GM18517 (cell line): ENCODE measurements around the gene ENPEP.
A peak's percentile ranks its signal among the peaks of the same experiment; 100 is the strongest.
"Not testable (repeated sequence)": the region's sequence is repeated elsewhere in the genome, so short reads cannot be mapped to it uniquely, and the experiment has no call there.

Source experiments
- ATAC-seq: cut with Tn5 transposase; IDR thresholded peaks from one replicate; pipeline ENCODE4 v1.9.1; 2021; ENCODE audit warnings: mild to moderate bottlenecking, moderate library complexity; ENCODE audit not compliant: unreplicated experiment

ENPEP gene

GRCh38 chr4:110516106-110516922 lies 40.4 kb downstream of the ENPEP start:
- ATAC-seq, result peak; percentile 90

- no peak for ATAC-seq
Observed at GRCh38 chr4:110518889-110519490, 43.0 kb downstream of the ENPEP start.

GRCh38 chr4:110520886-110521285 lies 44.9 kb downstream of the ENPEP start:
- ATAC-seq, result no peak

- ATAC-seq, result no peak
Observed at GRCh38 chr4:110526589-110526988, 50.6 kb downstream of the ENPEP start.

GRCh38 chr4:110527156-110527555 lies 51.2 kb downstream of the ENPEP start:
- ATAC-seq, result no peak

- ATAC-seq, result no peak
Observed at GRCh38 chr4:110532901-110533589, 57.1 kb downstream of the ENPEP start.

GRCh38 chr4:110533590-110533910 lies 57.6 kb downstream of the ENPEP start:
- no peak for ATAC-seq

- ATAC-seq, result no peak
Observed at GRCh38 chr4:110533940-110534339, 58.0 kb downstream of the ENPEP start.

GRCh38 chr4:110540581-110540980 lies 64.6 kb downstream of the ENPEP start:
- no peak for ATAC-seq

- no peak for ATAC-seq
Observed at GRCh38 chr4:110540982-110541451, 65.1 kb downstream of the ENPEP start.

GRCh38 chr4:110543577-110543976 lies 67.6 kb downstream of the ENPEP start:
- no peak for ATAC-seq

- ATAC-seq, result no peak
Observed at GRCh38 chr4:110544594-110544993, 68.6 kb downstream of the ENPEP start.

GRCh38 chr4:110550260-110550659 lies 74.3 kb downstream of the ENPEP start:
- no peak for ATAC-seq

GRCh38 chr4:110553197-110553596 lies 77.2 kb downstream of the ENPEP start:
- ATAC-seq, result no peak

GRCh38 chr4:110567214-110567613 lies 91.3 kb downstream of the ENPEP start:
- no peak for ATAC-seq

GRCh38 chr4:110576696-110577095 lies 100.7 kb downstream of the ENPEP start:
- not testable (repeated sequence) for ATAC-seq

- no peak for ATAC-seq
Observed at GRCh38 chr4:110586131-110586850, 110.3 kb downstream of the ENPEP start.

- no peak for ATAC-seq
Observed at GRCh38 chr4:110587666-110588285, 111.8 kb downstream of the ENPEP start.

- no peak for ATAC-seq
Observed at GRCh38 chr4:110589297-110589696, 113.3 kb downstream of the ENPEP start.

GRCh38 chr4:110595583-110595982 lies 119.6 kb downstream of the ENPEP start:
- ATAC-seq, result no peak

- no peak for ATAC-seq
Observed at GRCh38 chr4:110596431-110596830, 120.5 kb downstream of the ENPEP start.
